Measurements from ENCODE around the gene REV3L. TPM values are rescaled to one million over a fixed set of nuclear protein-coding genes. Genes with fewer than 3 reads are reported as not detected.

Gene REV3L
- total and polyA plus RNA-seq, 2 of the 8 experiments (the other 6 are each of a cell fraction or from before 2014, with no cell fraction given): 2.1 to 6.6 TPM

DNA sequence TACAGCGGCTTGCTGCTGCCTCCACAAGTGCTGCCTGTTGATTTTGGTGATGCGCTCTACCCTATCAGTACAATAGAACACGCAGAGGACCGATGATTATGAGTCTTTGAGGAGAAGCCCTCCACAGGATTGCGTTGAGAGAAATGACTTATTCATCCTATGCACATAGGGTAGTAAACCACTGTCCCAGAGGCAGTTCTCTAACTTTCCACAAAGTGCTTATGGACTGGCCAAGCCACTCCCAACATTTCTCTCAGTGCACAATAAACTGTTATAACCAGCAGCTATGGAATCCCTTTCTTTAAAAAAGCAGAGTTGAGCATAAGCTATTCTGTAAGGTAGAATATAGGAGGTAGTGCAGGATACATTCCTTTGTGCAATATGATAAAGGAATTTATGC is 48.2 kb upstream of the REV3L start:
- H3K18ac ChIP-seq (ENCODE audit: extremely low read depth, low read length): no peak overlapping the region
- no peak overlapping the region for H3K27ac ChIP-seq (ENCODE audit: low read depth, low read length)
- no peak overlapping the region for H4K5ac ChIP-seq (ENCODE audit: insufficient read length, low read depth, low read length)
- ChIA-PET POLR2A (ENCODE audit: partially characterized antibody) (interaction anchor here (1.1 to 1.4 kb wide), 3 partner anchors 10 to 48 kb away, joined by 3 to 4 read pairs (median 3); partner anchors contain the start of gene REV3L), CTCF (ENCODE audit: partially characterized antibody) (interaction anchor here (0.9 to 1.5 kb wide), 8 partner anchors 8 to 172 kb away, joined by 3 to 6 read pairs (median 4); no protein-coding TSS in a partner anchor)
- no peak overlapping the region for H2BK12ac ChIP-seq (ENCODE audit: low read depth, low read length)
- H4K20me1 ChIP-seq (replicated peaks in 1 of 2; ENCODE audit: control insufficient read depth in 1 of 2, insufficient read depth in 2 of 2, low read length in 2 of 2): peaks cover 0 to 2% of the 10 kb centered on the region in 2 experiments
- H3K4me2 ChIP-seq (ENCODE audit: insufficient read depth in 1 of 2, low read depth in 2 of 2, low read length in 2 of 2): no peak overlapping the region
- H3K23ac ChIP-seq (ENCODE audit: insufficient read length): no peak overlapping the region
- H3K14ac ChIP-seq (ENCODE audit: insufficient read length): no peak overlapping the region
- H3K9me3 ChIP-seq (ENCODE audit: insufficient read depth in 2 of 2, low read depth in 1 of 2, low read length in 1 of 2): no peaks in the 10 kb centered on the region
- H2AFZ ChIP-seq (ENCODE audit: low read length): no peak overlapping the region
- no peaks in the 10 kb centered on the region for H3K36me3 ChIP-seq (ENCODE audit: control insufficient read depth in 2 of 4, insufficient read depth in 4 of 4, low read length in 3 of 4)
- H2BK120ac ChIP-seq (replicated peaks; ENCODE audit: low read depth, low read length): no peak overlapping the region
- DNase-seq (ENCODE audit: low read depth in 1 of 2, low spot score in 2 of 2) (no peak), FAIRE-seq (no peak)
- H3K56ac ChIP-seq (replicated peaks; ENCODE audit: insufficient read length, low read depth, low read length): no peak overlapping the region
- H3K27me3 ChIP-seq (replicated peaks in 1 of 4; ENCODE audit: control insufficient read depth in 3 of 4, extremely low read depth in 1 of 4, insufficient read depth in 3 of 4, low read length in 3 of 4): no peaks in the 10 kb centered on the region
- no peak overlapping the region for H2BK15ac ChIP-seq (ENCODE audit: low read length)
- H2BK5ac ChIP-seq (ENCODE audit: low read depth, low read length): no peak overlapping the region
- no peak overlapping the region for H4K91ac ChIP-seq (replicated peaks; ENCODE audit: insufficient read length, low read length)
- H3K4ac ChIP-seq (replicated peaks; ENCODE audit: insufficient read length, low read depth, low read length): no peak overlapping the region
- peaks cover 0 to 8% (median 2%) of the 10 kb centered on the region in 4 experiments; a peak in 4 of 7 replicates for H3K4me1 ChIP-seq (replicated peaks in 1 of 4; ENCODE audit: control insufficient read depth in 3 of 4, insufficient read depth in 4 of 4, low read length in 3 of 4)
- no peaks in the 10 kb centered on the region; the same call in 1 of the 2 replicates for H3K79me1 ChIP-seq (ENCODE audit: low read depth, low read length)
- no peak overlapping the region for H3K4me3 ChIP-seq (ENCODE audit: extremely low read depth in 1 of 4, insufficient read depth in 2 of 4, low read depth in 3 of 4, low read length in 4 of 4)
- no peak overlapping the region for H4K8ac ChIP-seq (ENCODE audit: extremely low read depth, insufficient read depth, low read length)
- TF ChIP-seq ZNF274 (IDR thresholded peaks at IDR 0.05; ENCODE audit: borderline replicate concordance, extremely low read depth, low read length) (no peak), SIRT6 (IDR thresholded peaks at IDR 0.05; ENCODE audit: low read length) (no peak), SIN3A (conservative IDR thresholded peaks at IDR 0.05 in 1 of 2, IDR thresholded peaks at IDR 0.05 in 1 of 2; ENCODE audit: low read depth in 1 of 2, low read length in 2 of 2) (no peak), RAD21 (IDR thresholded peaks at IDR 0.05 in 1 of 2, conservative IDR thresholded peaks at IDR 0.05 in 1 of 2; ENCODE audit: low read depth in 2 of 2, low read length in 2 of 2) (no peak), PHF8 (conservative IDR thresholded peaks at IDR 0.05; ENCODE audit: low read depth, low read length) (no peak)
- no peak overlapping the region for H3K9ac ChIP-seq (replicated peaks in 1 of 4; ENCODE audit: extremely low read depth in 1 of 4, low read depth in 3 of 4, low read length in 3 of 4)
- no peak overlapping the region for H2AK5ac ChIP-seq (ENCODE audit: low read depth, low read length)
- 95% methylated on average over 5 of the region's 5 CpGs; no CpG with 5 or more reads in 1 of the 2 experiments for WGBS, 2 experiments (ENCODE audit: extremely low coverage in 1 of 2, insufficient coverage in 1 of 2, insufficient read length in 1 of 2, insufficient replicate concordance in 2 of 2, low coverage in 1 of 2, low lambda C conversion rate in 2 of 2, missing lambda C conversion rate in 1 of 2)
- no peaks in the 10 kb centered on the region for H3K79me2 ChIP-seq (ENCODE audit: control insufficient read depth in 1 of 2, insufficient read depth in 2 of 2, low read length in 2 of 2)
- no peak overlapping the region for H2BK20ac ChIP-seq (ENCODE audit: low read length)
- no peaks in the 10 kb centered on the region; the same call in 1 of the 2 replicates for H3K23me2 ChIP-seq (ENCODE audit: low read depth, low read length)

All from H1 (cell line).